Activated CD4-positive, CD25-positive, alpha-beta regulatory T cell treated with anti-CD3 and anti-CD28 coated beads, Interleukin-2, amount 50 U/mL, for 24 hours (primary cell): ENCODE measurements around the gene BOD1L1.

Experiments used
- ATAC-seq, 2 donors: fragments of 150-1000 bp; cut with Tn5 transposase; one replicate each; pipeline ENCODE4 v1.10.0; 2021; ENCODE audit warnings: mild to moderate bottlenecking in 1 of 2, moderate library complexity in 1 of 2

The BOD1L1 gene

GRCh38 chr4:13627606-13628311 lies at the start of gene BOD1L1:
Gene BOD1L1, minus strand, starts transcription at chr4:13627725. Its CDS starts 138 bp downstream, at chr4:13627587.
- ATAC-seq, result peak; percentile 83

- ATAC-seq, result no peak
These were observed 47.4 kb upstream of the BOD1L1 start for GRCh38 chr4:13674971-13675370.

GRCh38 chr4:13673167-13673566 lies 45.6 kb upstream of the BOD1L1 start:
- ATAC-seq, result no peak

GRCh38 chr4:13670456-13671160 lies 43.1 kb upstream of the BOD1L1 start:
- no peak for ATAC-seq

GRCh38 chr4:13665701-13666660 lies 38.5 kb upstream of the BOD1L1 start:
- ATAC-seq, result no peak

- no peak for ATAC-seq
These were observed 32.0 kb upstream of the BOD1L1 start for GRCh38 chr4:13659341-13660070.

GRCh38 chr4:13656569-13657405 lies 29.3 kb upstream of the BOD1L1 start:
- ATAC-seq, result peak in 1 of 2 donors; percentile 51

GRCh38 chr4:13654162-13654797 lies 26.8 kb upstream of the BOD1L1 start:
- peak; percentile 82 to 90 for ATAC-seq

- no peak for ATAC-seq
These were observed 26.2 kb upstream of the BOD1L1 start for GRCh38 chr4:13653766-13654161.

GRCh38 chr4:13647031-13647430 lies 19.5 kb upstream of the BOD1L1 start:
- no peak for ATAC-seq

- ATAC-seq, result no peak
These were observed 17.6 kb upstream of the BOD1L1 start for GRCh38 chr4:13645075-13645474.

- no peak for ATAC-seq
These were observed 14.8 kb upstream of the BOD1L1 start for GRCh38 chr4:13642170-13642950.

- ATAC-seq, result no peak
These were observed 13.6 kb upstream of the BOD1L1 start for GRCh38 chr4:13641084-13641483.

- no peak for ATAC-seq
These were observed 12.8 kb upstream of the BOD1L1 start for GRCh38 chr4:13640149-13640940.

- no peak for ATAC-seq
These were observed 7.8 kb upstream of the BOD1L1 start for GRCh38 chr4:13635286-13635799.

GRCh38 chr4:13633671-13634070 lies 6.1 kb upstream of the BOD1L1 start:
- no peak for ATAC-seq

GRCh38 chr4:13627178-13627605 lies 333 bp downstream of the BOD1L1 start:
- peak; percentile 25 to 58 for ATAC-seq

- ATAC-seq, result no peak
These were observed 890 bp downstream of the BOD1L1 start for GRCh38 chr4:13626492-13627177.
